ENCODE measurements around the gene PLCD1. TPM values are rescaled to one million over a fixed set of nuclear protein-coding genes. Genes with fewer than 3 reads are reported as not detected.

Gene PLCD1
- total and polyA plus RNA-seq, 2 of the 13 experiments (the other 11 are each of a cell fraction or from before 2014, with no cell fraction given), result 10.1 to 12.4 TPM

- TF ChIP-seq MAX (IDR thresholded peaks at IDR 0.05) (0 out of 2 replicates have a peak, but pooled peaks have one; percentile 21), ZNF382 (CRISPR knock-in tag; IDR thresholded peaks at IDR 0.05; ENCODE audit: borderline replicate concordance) (no peak), MYC (CRISPR knock-in tag; IDR thresholded peaks at IDR 0.05; ENCODE audit: borderline replicate concordance) (no peak), HNRNPK (IDR thresholded peaks at IDR 0.05; ENCODE audit: low read depth, low read length, poor library complexity, severe bottlenecking) (no peak), BCL6 (CRISPR knock-in tag; IDR thresholded peaks at IDR 0.05) (no peak), SMC3 (IDR thresholded peaks at IDR 0.05; ENCODE audit: low read length) (no peak), ZNF576 (CRISPR knock-in tag; IDR thresholded peaks at IDR 0.05) (no peak), FOXP4 (CRISPR knock-in tag; IDR thresholded peaks at IDR 0.05) (peak; percentile 26; the same call in 1 of the 2 replicates), ZBTB21 (CRISPR knock-in tag; IDR thresholded peaks at IDR 0.05) (peak; percentile 82), DZIP1 (CRISPR knock-in tag; IDR thresholded peaks at IDR 0.05) (no peak)
These were observed 25.1 kb upstream of the PLCD1 start (continued) for GRCh38 chr3:38054499-38055001.

All from HepG2 (cell line).